ENCODE data around the gene CRYGS. TPM values are rescaled to one million over a fixed set of nuclear protein-coding genes. Genes with fewer than 3 reads are reported as not detected.
"Not testable (repeated sequence)": the region's sequence is repeated elsewhere in the genome, so short reads cannot be mapped to it uniquely, and the experiment has no call there.

Gene CRYGS
- total RNA-seq, 1 donor from 2014 or later: 0.48 TPM

DNA sequence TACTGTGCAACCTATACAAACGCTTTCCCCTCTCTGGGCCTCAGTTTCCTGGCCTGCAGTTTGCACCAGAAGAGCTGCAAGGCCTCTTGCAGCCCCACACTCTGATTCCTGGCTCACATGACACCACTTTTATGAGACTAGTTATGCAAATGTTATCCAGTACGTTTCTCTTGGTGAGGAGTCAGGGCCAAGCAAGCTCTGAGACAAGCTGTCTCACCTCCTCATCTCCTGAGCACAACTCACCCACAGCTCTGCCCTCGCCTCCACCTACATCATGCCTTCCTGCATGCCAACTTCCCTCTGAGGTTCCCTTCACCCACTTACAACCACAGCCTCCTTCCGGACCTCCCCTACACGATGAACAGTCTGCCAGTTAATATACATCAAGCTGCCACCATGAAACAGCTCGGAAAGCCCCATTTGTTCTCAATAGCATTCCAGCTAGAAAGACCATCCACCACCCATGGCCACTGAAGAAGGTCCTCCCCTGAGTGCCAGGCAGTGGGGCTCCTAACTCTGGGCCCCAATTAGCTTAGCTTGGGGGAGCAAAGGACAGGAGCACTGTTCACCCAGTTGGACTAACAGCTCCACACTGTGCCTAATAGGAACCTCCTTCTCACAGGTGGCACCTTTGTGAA lies 25.0 kb downstream of the CRYGS start:
- no peak for DNase-seq (ENCODE audit: low read depth)

DNA sequence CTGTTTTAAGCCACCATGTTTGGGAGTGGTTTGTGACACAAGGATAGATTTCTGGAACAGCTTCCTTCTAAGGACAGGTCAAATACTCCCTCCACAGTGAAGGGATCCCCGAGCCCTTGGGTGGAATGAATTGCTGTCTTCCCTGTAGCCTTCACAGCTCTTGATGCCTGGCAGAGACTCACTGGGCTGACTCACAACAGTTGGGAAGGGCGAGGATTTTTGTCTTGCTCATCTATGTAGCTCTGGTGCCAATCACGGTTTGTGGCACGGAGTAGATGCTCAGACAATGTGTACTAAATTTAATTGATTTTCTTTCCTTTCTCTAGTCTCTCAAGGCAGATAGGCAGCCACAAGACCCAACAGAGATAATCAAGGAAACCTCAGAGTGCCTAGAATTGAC lies 27.0 kb downstream of the CRYGS start:
- no peak for DNase-seq (ENCODE audit: low read depth)

DNA sequence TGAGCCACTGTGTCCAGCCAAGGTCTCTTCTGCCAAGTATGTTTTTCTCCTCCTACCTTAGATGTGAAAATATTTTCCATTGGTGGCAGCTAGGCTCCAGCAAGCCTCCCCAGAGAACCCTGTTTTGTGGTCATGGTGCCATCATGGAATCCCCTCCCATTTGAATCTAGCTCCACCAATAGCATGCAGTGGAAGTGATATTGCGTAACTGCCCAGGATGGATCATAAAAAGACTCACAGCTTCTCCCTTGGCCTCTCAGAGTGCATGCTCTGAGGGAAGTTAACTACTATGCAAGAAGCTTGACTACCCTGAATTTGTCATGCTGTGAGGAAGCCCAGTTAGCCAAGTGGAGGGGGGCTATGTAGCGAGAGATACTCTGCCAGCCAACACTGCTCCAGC lies 27.5 kb downstream of the CRYGS start:
- DNase-seq (ENCODE audit: low read depth): no peak

DNA sequence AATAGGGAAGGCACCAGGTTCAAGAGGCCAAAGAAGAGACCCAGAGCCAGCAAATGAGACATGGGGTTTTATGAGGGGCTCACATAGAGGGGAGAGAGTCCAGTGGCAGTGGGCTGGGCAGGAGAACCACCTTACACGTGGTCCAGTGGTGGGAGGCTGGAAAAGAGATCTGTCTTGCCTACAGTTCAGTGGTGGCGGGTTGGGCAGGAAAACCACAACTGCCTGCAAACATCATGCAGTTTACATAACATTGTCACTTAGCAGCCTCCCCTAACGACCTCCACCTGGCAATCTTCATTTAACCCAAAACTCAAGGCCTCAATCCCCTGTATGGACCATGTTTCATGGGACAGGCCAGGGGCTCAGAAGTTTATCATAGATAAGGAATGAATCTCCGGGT lies 29.1 kb downstream of the CRYGS start:
- DNase-seq (ENCODE audit: low read depth): no peak

DNA sequence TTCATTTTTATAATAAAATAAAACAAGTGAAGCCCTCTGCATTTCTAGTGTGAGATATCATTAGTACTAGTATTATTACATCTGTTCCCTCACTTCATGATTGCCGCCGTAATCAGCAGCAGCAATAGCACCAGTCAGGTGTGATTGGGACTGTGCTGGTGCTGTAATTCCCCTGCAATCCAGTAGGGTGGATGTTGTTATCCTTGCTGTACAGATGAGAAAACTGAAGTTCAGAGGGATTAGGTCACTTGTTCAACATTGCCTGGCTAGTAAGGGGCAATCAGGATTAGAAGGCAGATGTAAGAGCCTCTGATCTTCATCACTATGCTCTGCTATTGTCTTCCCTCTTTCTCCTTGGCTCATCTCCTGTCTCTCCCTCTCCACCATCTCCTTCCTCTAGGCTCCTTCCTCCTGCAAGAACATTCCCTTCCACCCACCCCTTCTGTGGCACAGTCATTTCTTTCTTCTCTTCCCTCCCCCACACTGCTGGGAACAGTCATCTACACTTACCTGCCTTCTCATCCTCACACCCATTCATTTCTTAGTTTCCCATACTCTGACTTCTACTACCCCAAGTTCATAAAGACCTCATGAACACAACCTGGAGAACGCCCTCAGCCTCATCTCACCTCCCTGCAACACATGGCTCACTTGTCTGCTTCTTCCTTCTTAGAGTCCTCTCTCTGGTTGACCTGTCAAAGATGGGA lies 29.7 kb downstream of the CRYGS start:
- no peak for DNase-seq (ENCODE audit: low read depth)

DNA sequence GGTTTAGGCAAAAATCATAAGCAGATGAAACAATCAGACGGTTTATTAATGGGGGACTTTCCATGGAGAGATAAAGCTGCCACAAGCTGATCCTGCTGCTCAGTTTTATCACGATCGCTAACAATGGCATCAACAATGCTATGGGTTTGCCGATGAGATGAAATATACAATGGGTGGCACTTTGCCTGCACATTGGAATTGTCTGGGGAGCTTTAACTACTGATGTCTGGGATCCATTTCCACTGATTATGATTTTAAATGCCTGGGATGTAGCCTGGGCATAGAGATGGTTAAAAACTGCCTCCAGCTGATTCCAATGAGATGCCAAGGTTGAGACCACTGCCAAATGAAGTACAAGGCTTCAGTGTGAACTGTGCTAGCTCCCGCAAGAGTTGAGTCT lies 30.8 kb downstream of the CRYGS start:
- DNase-seq (ENCODE audit: low read depth): no peak

DNA sequence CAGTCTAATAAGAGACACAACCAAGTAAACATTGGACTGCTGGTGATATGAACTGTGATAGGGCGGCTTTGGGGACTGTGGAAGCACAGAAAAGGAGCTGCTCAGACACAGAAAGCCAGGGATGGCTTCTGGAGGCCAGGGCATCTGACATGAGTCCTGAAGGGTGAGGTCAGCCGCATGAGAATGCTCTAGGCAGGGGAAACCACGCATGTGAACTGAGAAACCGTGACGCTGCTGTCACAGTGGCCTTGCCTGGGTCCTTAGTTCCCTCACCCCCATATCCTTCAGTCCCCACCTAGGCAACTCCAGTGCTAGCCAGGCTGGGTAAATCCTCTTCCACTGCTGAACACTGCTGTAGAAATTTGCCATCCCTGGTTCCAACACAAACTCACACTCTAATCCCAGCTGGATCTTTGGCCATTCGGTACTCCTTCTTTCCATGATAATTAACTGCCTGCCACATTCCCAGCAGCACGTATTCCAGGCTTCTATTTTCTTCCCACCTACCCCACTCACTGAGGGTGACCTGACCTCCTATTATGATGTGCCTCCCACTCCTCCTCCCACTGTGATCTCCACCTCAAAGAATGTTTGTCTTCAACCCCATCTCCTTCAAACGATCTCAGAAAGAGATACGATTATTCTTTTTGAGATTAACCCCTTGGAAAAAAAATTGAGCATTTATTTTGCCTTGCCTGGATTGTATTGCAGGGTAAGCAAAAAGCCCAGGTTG lies 31.4 kb downstream of the CRYGS start:
- no peak for DNase-seq (ENCODE audit: low read depth)

DNA sequence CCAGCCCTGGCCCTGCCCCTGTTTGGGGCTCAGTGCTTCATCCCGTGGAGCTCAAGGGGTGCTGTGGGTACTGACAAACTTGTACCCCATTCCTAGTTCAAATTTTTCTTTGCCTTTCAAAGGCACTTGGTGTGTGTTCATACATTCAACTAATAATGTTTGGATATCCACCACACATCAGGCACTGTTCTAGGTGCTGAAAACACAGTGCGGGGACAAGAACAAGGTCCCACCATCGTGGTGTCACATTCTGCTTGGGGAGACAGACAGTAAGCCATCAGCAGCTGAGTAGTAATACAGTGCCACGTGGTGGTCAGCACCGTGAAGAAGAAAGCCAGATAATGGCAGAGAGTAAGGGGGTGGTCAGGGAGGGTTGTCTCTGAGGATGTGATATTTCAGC lies 32.5 kb downstream of the CRYGS start:
- DNase-seq (ENCODE audit: low read depth): no peak

DNA sequence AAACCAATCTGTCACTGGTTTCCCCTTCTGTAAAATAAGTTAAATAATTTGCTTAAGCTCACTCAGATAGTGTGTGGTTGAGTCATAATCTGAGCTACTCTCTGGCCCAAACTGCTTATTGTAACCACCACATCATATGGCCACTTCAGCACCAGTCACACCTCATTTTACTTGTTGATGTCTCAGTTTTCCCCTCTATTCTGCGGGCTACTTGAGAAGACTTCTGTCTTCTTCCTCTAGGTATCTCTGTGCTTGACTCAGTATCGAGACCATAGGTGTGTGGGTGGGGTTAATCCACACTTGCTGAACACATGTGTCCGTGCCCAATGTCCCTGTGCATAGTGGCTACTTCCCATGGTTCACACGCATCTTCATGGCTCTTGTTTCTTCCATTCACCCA lies 32.9 kb downstream of the CRYGS start:
- DNase-seq (ENCODE audit: low read depth): no peak

DNA sequence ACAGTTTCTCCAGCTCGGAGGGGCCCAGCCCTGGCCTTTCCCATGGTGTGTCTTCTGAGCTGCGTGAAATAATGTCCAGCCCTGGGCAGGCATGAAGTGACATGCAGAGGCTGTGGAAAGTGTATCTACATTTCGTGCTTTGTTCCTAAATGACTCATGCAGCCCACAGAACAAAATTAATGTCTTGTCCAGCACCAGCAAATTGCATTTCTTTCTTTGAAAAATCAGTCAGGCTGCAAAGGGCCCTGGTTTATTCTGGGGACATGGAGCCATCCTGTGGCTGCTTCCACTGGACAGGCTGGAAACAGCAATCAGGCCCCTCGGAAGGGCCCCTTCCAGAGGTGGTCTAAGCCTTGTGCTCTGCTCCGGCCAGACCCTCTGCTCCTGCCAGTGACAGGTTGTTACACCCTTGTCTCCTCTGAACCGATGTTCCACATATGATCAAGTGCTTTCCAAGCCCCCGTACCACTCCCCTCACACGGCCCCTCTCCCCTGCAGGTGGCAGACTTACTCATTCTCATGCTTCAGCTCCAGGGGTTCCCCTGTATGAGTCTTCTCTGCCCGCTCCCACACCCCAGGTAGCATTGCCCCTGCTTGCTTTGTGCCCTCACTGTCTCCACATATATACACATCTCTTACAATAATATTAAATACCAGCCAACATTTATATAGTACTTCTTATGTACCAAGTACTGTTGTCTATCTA lies 33.7 kb downstream of the CRYGS start:
- DNase-seq (ENCODE audit: low read depth): no peak

DNA sequence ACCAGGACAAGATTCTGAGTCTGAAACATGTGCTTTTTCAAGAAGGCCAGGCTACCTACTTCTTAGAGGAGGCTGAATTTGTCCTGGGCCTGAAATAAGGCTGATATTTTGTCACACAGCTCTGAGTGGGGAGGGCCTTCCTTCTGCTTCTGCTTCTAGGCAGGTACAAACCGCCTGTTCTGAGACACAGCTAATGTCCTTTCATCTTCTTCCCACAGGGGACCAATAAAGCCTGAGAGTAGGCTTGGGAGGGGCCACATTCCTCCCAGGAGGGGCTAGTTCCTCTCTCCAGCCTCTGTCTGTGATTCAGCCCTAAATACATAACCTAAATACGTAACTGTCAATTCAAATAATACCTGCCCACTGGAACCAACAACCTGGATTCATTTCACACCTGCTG lies 34.8 kb downstream of the CRYGS start:
- no peak for DNase-seq (ENCODE audit: low read depth)

DNA sequence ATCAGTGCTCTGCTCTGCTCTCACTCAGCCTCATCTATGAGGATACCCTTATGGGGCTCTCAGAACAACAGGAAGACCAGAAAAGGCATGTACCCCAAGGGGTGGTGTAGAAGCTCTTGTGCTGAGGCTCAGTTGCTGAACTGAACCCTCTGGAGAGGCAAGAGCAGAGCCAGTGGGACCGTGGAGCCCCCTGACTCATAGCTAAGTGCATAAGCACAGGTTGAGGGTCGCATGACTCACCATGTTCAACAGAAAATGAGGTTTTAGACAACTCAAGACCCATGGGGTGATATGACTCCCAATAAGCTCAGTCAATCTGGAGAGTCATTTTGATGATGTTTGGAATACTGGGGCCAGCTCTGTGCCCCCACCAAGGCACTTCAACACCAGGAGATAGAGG lies 37.3 kb downstream of the CRYGS start:
- DNase-seq (ENCODE audit: low read depth): no peak

DNA sequence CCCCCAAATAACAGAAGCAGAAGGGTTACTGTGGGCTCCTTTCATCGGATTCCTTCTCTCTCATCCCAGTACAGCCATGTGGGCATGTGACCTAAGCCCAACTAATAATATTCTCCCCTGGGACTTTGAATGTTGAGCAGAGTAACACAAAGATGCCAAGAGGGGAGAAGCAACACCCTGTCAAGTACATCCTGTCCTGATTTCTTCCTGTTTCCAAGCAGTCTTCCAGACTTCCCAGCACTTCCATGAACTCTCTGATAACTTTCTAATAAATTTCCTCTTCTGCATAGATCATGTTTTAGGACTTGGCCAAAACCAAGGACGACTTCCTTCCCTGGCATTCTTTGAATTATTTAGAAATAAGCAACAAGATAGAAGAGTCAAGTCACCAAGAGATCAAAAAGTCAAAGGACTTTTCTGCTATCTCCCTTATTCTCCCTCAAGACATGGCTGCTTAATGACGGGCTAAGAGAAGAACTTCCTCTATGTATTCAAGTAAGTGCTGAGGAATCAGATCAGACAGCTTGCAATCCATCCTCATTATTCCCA lies 37.9 kb downstream of the CRYGS start:
- no peak for DNase-seq (ENCODE audit: low read depth)

DNA sequence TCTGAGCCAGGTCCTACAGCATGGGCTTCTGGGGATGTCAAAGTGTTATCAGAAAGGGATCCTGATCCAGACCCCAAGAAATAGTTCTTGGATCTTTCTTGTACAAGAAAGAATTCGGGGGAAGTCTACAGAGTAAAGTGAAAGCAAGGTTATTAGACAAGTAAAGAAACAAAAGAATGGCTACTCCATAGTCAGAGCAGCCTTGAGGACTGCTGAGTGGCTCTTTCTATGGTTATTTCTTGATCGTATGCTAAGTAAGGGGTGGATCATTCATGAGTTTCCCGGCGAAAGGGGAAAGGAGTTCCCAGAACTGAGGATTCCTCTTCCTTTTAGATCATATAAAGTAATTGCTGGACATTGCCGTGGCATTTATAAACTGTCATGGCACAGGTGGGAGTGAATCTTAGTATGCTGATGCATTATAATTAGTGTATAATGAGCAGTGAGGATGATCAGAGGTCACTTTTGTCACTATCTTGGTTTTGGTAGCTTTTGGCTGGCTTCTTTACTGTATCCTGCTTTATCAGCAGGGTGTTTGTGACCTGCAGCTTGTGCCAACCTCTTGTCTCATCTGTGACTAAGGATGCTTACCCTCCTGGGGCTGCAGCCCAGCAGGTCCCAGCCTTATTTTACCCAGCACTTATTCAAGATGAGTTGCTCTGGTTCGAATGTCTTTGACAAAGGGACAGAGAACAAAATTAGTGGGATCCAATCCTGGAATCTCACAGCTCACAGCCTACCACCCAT lies 41.0 kb downstream of the CRYGS start:
- DNase-seq (ENCODE audit: low read depth): no peak

DNA sequence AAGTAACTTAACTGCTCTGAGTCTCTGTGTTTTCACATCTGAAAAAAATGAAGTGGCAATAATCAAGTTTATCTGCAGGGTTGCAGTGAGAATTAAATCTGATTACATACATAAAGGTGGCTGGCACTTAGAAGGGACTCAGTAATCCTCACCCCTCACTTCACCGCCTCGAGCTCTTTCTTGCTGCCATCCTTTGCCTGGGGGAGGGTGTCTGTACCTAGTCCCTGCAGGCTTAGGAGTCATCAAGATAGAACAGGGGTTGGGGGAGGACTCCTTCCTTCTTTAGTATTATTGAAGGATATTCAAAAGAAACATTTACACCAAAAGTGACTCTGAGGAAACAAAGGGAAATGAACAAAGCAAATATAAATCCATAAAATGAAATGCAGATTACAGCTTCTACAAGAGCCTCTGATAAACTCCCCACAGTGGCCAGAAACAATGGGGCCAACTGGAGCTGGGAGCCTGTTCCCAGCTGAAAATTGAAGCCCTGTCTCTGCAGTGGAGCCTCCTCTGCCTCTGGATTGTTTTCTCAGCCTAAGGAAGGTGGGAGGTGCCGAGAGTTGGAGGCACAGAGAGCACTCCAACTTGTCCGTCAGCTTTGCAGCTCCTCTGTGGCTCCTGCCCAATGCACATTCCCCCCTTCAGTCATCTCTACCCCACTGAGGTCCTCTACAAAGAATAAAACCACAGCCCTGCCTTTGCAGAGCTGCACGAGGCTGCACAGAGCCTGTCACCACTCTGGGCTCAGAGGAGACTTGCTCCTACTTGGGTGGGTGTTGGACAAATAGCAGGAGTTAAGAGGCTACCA lies 41.8 kb downstream of the CRYGS start:
- DNase-seq (ENCODE audit: low read depth): no peak

DNA sequence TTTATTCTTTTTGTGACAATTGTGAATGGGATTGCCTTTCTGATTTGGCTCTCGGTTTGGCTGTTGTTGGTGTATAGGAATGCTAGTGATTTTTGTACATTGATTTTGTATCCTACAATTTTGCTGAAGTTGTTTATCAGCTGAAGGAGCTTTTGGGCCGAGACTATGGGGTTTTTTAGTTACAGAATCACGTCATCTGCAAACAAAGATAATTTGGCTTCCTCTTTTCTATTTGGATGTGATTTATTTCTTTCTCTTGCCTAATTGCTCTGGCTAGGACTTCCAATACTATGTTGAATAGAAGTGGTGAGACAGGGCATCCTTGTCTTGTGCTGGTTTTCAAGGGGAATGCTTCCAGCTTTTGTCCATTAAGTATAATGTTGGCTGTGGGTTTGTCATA lies 44.2 kb downstream of the CRYGS start:
- not testable (repeated sequence) for DNase-seq (ENCODE audit: low read depth)

DNA sequence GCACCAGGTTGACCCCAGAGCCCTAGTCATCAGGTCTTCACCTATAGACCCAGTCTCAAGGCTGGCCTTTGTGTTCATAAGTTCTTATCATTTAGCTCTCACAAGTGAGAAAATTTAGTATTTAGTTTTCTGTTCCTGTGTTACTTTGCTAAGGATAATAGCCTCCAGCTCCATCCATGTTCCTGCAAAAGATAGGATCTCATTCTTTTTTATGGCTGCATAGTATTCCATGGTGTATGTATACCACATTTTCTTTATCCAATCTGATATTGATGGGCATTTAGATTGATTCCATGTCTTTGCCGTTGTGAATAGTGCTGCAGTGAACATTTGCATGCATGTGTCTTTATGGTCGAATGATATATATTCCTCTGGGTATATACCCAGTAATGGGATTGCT lies 46.2 kb downstream of the CRYGS start:
- DNase-seq (ENCODE audit: low read depth): not testable (repeated sequence)

DNA sequence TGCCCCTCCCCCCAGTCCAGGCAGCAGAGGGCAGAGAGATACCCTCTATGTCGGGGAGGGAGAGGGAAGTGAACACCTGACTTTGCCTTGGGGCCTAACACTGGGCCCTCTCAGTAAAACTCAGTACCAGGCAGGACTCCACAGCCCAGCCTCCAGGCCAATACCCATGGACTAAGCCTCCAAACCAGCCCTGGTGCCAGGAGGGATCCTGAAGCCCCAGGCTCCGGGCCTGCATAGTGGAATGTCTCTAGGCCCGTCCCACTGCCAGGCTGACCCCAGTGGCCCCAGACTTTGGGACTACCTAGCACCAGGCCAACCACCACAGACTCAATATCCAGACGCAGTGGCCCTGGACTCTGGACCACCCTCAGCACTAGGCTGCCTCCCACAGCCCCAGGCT lies 46.6 kb downstream of the CRYGS start:
- DNase-seq (ENCODE audit: low read depth): no peak

DNA sequence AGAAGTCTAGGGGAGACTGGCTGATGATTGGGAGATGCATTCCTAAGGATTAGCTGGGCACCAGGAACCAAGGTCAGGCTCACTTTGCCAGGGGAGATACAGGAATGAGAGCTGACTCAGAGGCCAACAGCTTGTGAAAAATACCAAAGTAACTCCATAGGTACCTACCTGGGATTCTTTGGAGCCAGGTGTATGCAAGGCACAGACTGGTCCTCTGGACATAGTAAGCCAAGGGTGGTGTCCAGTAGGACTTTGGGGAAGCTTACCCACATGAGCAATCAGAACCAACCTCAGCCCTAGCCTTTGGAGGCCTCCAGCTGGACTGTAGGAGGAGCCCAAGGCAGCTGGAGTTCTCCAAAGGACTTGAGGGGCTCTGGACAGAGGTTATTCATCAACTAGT lies 47.5 kb downstream of the CRYGS start:
- DNase-seq (ENCODE audit: low read depth): no peak

DNA sequence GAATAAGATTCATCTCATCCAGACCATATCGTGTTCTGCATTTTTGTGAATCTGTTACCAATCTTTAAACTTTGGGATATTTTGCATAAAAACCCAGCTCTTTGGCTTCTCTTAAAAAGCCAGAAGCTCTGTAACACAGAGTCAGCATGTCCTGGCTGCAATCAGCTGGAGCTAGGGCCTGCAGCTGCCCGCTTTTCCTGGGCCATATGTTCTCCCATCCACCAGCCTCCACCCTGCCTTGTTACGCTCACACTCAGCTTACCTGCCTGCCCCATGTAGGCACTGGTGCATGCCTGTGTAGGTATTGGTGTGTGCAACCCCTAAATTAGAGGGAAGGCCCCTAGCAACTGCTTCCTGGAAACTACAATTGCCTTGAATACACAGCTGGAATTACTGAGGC lies 48.2 kb downstream of the CRYGS start:
- no peak for DNase-seq (ENCODE audit: low read depth)

All from myocyte (in vitro differentiated cells).